ENCODE data around the gene PCDHB2. TPM values are rescaled to one million over a fixed set of nuclear protein-coding genes. Genes with fewer than 3 reads are reported as not detected.
"Not testable (repeated sequence)": the region's sequence is repeated elsewhere in the genome, so short reads cannot be mapped to it uniquely, and the experiment has no call there.

Gene PCDHB2
- total RNA-seq, 1 donor from 2014 or later: 1.1 TPM

DNA sequence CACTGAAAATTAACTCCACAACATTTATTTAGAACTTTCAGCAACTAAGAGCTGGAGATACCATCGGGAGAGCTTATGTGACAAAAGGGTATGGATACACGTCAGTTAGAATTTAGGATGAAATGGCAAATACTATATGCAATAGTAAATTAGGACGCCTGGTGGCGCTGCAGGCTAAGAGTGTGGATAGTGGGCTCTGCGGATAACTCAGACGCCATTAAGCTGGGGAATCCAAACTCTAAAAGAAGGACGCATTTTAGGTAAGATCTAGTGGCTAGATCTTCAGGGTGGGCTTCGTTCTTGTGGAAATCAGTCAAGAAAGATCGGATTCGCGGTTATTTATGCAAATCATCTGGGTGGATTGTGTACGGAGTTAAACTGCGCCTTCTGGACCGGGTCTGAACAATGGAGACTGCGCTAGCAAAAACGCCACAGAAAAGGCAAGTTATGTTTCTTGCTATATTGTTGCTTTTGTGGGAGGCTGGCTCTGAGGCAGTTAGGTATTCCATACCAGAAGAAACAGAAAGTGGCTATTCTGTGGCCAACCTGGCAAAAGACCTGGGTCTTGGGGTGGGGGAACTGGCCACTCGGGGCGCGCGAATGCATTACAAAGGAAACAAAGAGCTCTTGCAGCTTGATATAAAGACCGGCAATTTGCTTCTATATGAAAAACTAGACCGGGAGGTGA, 40.8 kb downstream of the PCDHB2 start, which contains the start of gene PCDHB5:
Gene PCDHB5 (plus strand): TSS at position 177 of the 688 bp plus-strand sequence. CDS start 229 bp downstream, at position 406.
- H3K27me3 ChIP-seq (ENCODE audit: low read depth): peaks cover 17% of the 10 kb centered on the region
- TF ChIP-seq, protein P1, sequence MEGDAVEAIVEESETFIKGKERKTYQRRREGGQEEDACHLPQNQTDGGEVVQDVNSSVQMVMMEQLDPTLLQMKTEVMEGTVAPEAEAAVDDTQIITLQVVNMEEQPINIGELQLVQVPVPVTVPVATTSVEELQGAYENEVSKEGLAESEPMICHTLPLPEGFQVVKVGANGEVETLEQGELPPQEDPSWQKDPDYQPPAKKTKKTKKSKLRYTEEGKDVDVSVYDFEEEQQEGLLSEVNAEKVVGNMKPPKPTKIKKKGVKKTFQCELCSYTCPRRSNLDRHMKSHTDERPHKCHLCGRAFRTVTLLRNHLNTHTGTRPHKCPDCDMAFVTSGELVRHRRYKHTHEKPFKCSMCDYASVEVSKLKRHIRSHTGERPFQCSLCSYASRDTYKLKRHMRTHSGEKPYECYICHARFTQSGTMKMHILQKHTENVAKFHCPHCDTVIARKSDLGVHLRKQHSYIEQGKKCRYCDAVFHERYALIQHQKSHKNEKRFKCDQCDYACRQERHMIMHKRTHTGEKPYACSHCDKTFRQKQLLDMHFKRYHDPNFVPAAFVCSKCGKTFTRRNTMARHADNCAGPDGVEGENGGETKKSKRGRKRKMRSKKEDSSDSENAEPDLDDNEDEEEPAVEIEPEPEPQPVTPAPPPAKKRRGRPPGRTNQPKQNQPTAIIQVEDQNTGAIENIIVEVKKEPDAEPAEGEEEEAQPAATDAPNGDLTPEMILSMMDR (IDR thresholded peaks at IDR 0.05; ENCODE audit: borderline replicate concordance): peak; percentile 53
- peak within 1 kb of the TSS; percentile 58 for H3K4me3 ChIP-seq
- no peak for DNase-seq
- H3K36me3 ChIP-seq: no peaks in the 10 kb centered on the region
- no peak within 1 kb of the TSS for H3K27ac ChIP-seq (replicated peaks)
- intact Hi-C loops (cut with micrococcal nuclease): no loop called here
- H3K9me3 ChIP-seq (replicated peaks): peaks cover 98% of the 10 kb centered on the region
- no peaks in the 10 kb centered on the region for H3K4me1 ChIP-seq

DNA sequence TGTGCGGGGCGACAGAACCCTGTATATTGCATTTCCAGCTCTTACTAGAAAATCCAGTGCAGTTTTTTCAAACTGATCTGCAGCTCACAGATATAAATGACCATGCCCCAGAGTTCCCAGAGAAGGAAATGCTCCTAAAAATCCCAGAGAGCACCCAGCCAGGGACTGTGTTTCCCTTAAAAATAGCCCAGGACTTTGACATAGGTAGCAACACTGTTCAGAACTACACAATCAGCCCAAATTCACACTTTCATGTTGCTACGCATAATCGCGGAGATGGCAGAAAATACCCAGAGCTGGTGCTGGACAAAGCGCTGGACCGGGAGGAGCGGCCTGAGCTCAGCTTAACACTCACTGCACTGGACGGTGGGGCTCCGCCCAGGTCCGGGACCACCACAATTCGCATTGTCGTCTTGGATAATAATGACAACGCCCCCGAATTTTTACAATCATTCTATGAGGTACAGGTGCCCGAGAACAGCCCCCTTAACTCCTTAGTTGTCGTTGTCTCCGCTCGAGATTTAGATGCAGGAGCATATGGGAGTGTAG, 41.4 kb downstream of the PCDHB2 start:
- peaks cover 98% of the 10 kb centered on the region for H3K9me3 ChIP-seq (replicated peaks)

DNA sequence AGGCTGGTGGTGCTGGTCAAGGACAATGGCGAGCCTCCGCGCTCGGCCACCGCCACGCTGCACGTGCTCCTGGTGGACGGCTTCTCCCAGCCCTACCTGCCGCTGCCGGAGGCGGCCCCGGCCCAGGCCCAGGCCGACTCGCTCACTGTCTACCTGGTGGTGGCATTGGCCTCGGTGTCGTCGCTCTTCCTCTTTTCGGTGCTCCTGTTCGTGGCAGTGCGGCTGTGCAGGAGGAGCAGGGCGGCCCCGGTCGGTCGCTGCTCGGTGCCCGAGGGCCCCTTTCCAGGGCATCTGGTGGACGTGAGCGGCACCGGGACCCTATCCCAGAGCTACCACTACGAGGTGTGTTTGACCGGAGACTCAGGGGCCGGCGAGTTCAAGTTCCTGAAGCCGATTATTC, 42.9 kb downstream of the PCDHB2 start:
- DNase-seq; H3K27ac ChIP-seq (replicated peaks); H3K4me1 ChIP-seq; H3K4me3 ChIP-seq; intact Hi-C loops (cut with micrococcal nuclease); H3K36me3 ChIP-seq: not testable (repeated sequence)
- H3K9me3 ChIP-seq (replicated peaks): peaks cover 94% of the 10 kb centered on the region
- H3K27me3 ChIP-seq (ENCODE audit: low read depth): peaks cover 34% of the 10 kb centered on the region

More for the DNA sequence above, 41.4 kb downstream of the PCDHB2 start:
- Histone ChIP-seq H3K27ac (replicated peaks) (no peak overlapping the region), H3K36me3 (no peaks in the 10 kb centered on the region), H3K27me3 (ENCODE audit: low read depth) (peaks cover 18% of the 10 kb centered on the region), H3K4me3 (peak overlapping the region; percentile 58), H3K4me1 (no peaks in the 10 kb centered on the region)
- TF ChIP-seq, protein P1 (IDR thresholded peaks at IDR 0.05; ENCODE audit: borderline replicate concordance): no peak
- no peak for DNase-seq
- intact Hi-C loops (cut with micrococcal nuclease): no loop called here

Other genes starting within 250 kb of the PCDHB2 start
- gene PCDHA9, start 246.2 kb upstream of the PCDHB2 start, total RNA-seq: not detected
- gene PCDHA10, start 238.7 kb upstream of the PCDHB2 start, total RNA-seq: 0.05 TPM
- not detected for gene PCDHA11, start 225.7 kb upstream of the PCDHB2 start, total RNA-seq
- not detected for gene PCDHA12, start 219.3 kb upstream of the PCDHB2 start, total RNA-seq
- not detected for gene PCDHA13, start 212.5 kb upstream of the PCDHB2 start, total RNA-seq
- gene PCDHAC1, start 168.3 kb upstream of the PCDHB2 start, total RNA-seq: not detected
- 0.36 TPM for gene PCDHAC2, start 128.1 kb upstream of the PCDHB2 start, total RNA-seq
- gene PCDHB1, start 43.2 kb upstream of the PCDHB2 start, total RNA-seq: not detected
- gene PCDHB3, start 5.9 kb downstream of the PCDHB2 start, total RNA-seq: 0.77 TPM
- 0.80 TPM for gene PCDHB4, start 27.2 kb downstream of the PCDHB2 start, total RNA-seq
- 2.3 TPM for gene PCDHB5, start 40.6 kb downstream of the PCDHB2 start, total RNA-seq
- gene PCDHB6, start 55.4 kb downstream of the PCDHB2 start, total RNA-seq: 0.14 TPM
- 0.55 TPM for gene PCDHB7, start 78.0 kb downstream of the PCDHB2 start, total RNA-seq
- gene PCDHB8, start 83.2 kb downstream of the PCDHB2 start, total RNA-seq: 2.1 TPM
- gene PCDHB16, start 87.8 kb downstream of the PCDHB2 start, total RNA-seq: 1.4 TPM
- 1.2 TPM for gene PCDHB9, start 92.5 kb downstream of the PCDHB2 start, total RNA-seq
- 0.63 TPM for gene PCDHB10, start 97.7 kb downstream of the PCDHB2 start, total RNA-seq
- 0.77 TPM for gene PCDHB11, start 105.0 kb downstream of the PCDHB2 start, total RNA-seq
- 0.69 TPM for gene PCDHB12, start 114.1 kb downstream of the PCDHB2 start, total RNA-seq
- 2.5 TPM for gene PCDHB13, start 119.3 kb downstream of the PCDHB2 start, total RNA-seq
- gene PCDHB14, start 128.7 kb downstream of the PCDHB2 start, total RNA-seq: 1.9 TPM
- gene PCDHB15, start 150.8 kb downstream of the PCDHB2 start, total RNA-seq: 2.8 TPM
- not detected for gene SLC25A2, start 209.4 kb downstream of the PCDHB2 start, total RNA-seq
- gene TAF7, start 226.2 kb downstream of the PCDHB2 start, total RNA-seq: 108 TPM
- gene PCDHGA1, start 235.9 kb downstream of the PCDHB2 start, total RNA-seq: 3.1 TPM
- gene PCDHGA2, start 244.1 kb downstream of the PCDHB2 start, total RNA-seq: 7.8 TPM
- 12.2 TPM for gene PCDHGA3, start 249.2 kb downstream of the PCDHB2 start, total RNA-seq